Measurements from ENCODE around the gene APEH. TPM values are rescaled to one million over a fixed set of nuclear protein-coding genes. Genes with fewer than 3 reads are reported as not detected.

The APEH gene
- total and polyA plus RNA-seq, 9 of the 15 experiments (the other 6 are each of a cell fraction or from before 2014, with no cell fraction given): 70.9 to 177 (median 117) TPM

DNA sequence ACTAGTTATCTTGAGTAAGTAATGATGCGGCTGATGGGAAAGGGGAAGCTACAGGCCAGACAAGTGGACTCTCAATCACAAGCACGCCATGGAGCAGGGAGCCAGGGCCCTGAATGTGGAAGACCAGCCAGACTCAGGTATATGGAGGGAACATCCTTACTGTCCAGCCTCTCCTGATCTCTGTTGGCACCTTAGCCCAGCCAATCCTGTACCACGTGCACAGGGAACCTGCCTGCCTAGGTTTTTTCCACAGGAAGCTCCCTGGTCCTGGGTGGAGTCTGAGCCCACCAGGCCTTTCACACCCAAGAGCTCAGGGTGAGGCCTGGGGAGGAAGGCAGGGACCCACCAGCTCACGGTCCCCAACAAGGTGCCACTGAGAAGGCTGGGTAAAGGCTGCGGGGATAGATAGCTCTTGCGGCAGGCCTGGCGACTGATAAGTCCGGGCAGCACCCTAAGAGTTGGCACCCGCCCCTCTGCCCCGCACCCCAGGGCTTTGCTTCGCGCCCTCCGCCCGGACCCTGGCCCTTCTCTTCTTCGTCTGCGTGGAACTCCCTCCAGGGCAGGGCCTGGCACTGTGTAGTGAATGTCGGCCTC lies 933 bp upstream of the APEH start:
- Histone ChIP-seq H3K4me1 (replicated peaks in 1 of 2; ENCODE audit: control insufficient read depth in 2 of 2, insufficient read depth in 2 of 2, low read length in 2 of 2) (peaks cover 17 to 33% of the 10 kb centered on the region in 2 experiments; a peak in 4 of 5 replicates), H3K9me3 (replicated peaks; ENCODE audit: control insufficient read depth, insufficient read depth, low read depth, low read length) (no peaks in the 10 kb centered on the region), H3K9me1 (ENCODE audit: control insufficient read depth, insufficient read depth, low read length) (peaks cover 2% of the 10 kb centered on the region), H3K36me3 (ENCODE audit: control insufficient read depth, insufficient read depth, low read length) (peaks cover 33% of the 10 kb centered on the region; the same call in 2 of the 3 replicates), H3K27ac (ENCODE audit: extremely low read depth, low read depth, low read length) (peak overlapping the region; percentile 94), H3K4me3 (peak overlapping the region; percentile 81), H3K4me2 (ENCODE audit: insufficient read depth, low read length) (peak overlapping the region; percentile 95), H4K20me1 (replicated peaks; ENCODE audit: control insufficient read depth, insufficient read depth, low read length) (no peaks in the 10 kb centered on the region; the same call in 1 of the 2 replicates), H3K79me2 (ENCODE audit: control insufficient read depth, insufficient read depth, low read length) (peaks cover 29% of the 10 kb centered on the region), H2AFZ (ENCODE audit: low read depth, low read length) (peak overlapping the region; percentile 84), H3K9ac (ENCODE audit: insufficient read depth in 1 of 2, low read depth in 2 of 2, low read length in 2 of 2) (peak overlapping the region; percentile 95 to 98), H3K27me3 (ENCODE audit: control insufficient read depth in 2 of 2, insufficient read depth in 2 of 2, low read length in 2 of 2) (no peaks in the 10 kb centered on the region)
- CTCF ChIA-PET (ENCODE audit: low intra/inter-chr PET ratio): interaction anchor here (1.9 kb wide), 1 partner anchor 133 kb away, joined by 21 read pairs; no protein-coding TSS in a partner anchor
- ATAC-seq: 0 out of 3 replicates have a peak, but pooled peaks have one; percentile 1
- in situ Hi-C loops (cut with MboI): loop anchor here (5.0 kb wide), 1 partner anchor 131 kb away; no protein-coding TSS in a partner anchor
- no peak for FAIRE-seq
- POLR2A ChIA-PET: interaction anchor here (0.7 to 1.0 kb wide), 3 partner anchors 16 to 208 kb away, joined by 4 to 5 read pairs (median 4); no protein-coding TSS in a partner anchor
- peak in 2 of 4 experiments; percentile 26 to 45 for DNase-seq (ENCODE audit: extremely low read depth in 1 of 4, low spot score in 3 of 4)
- intact Hi-C loops (cut with micrococcal nuclease): loop anchor here (5.0 kb wide), 1 partner anchor 106 kb away; no protein-coding TSS in a partner anchor
- 0% methylated on average over 2 of the region's 17 CpGs for WGBS (ENCODE audit: insufficient coverage, low coverage, missing lambda C conversion rate)
- BruUV-seq (replicated peaks): TSS peak; percentile 84
- TF ChIP-seq FOXK2 (conservative IDR thresholded peaks at IDR 0.05 in 1 of 2, IDR thresholded peaks at IDR 0.05 in 1 of 2; ENCODE audit: low read depth in 2 of 2) (no peak), SREBF2 (CRISPR knock-in tag; IDR thresholded peaks at IDR 0.05) (peak; percentile 43; the same call in 1 of the 2 replicates), ZEB2 (IDR thresholded peaks at IDR 0.05) (no peak), TRIM24 (IDR thresholded peaks at IDR 0.05) (no peak), HDAC3 (IDR thresholded peaks at IDR 0.05; ENCODE audit: borderline replicate concordance, partially characterized antibody) (no peak), DIDO1 (tag; IDR thresholded peaks at IDR 0.05; ENCODE audit: low read depth) (no peak), ZNF232 (CRISPR knock-in tag; IDR thresholded peaks at IDR 0.05) (no peak), CBFA2T3 (IDR thresholded peaks at IDR 0.05) (peak; percentile 28; the same call in 1 of the 2 replicates), U2AF1 (optimal IDR thresholded peaks at IDR 0.05; ENCODE audit: low read depth, low read length) (no peak), NCOA6 (IDR thresholded peaks at IDR 0.05) (no peak)
- TF ChIP-seq, protein P1, sequence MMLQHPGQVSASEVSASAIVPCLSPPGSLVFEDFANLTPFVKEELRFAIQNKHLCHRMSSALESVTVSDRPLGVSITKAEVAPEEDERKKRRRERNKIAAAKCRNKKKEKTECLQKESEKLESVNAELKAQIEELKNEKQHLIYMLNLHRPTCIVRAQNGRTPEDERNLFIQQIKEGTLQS (IDR thresholded peaks at IDR 0.05): no peak
- TF ChIP-seq, protein P1 (CRISPR knock-in tag; conservative IDR thresholded peaks at IDR 0.05): no peak
- TF ChIP-seq, protein P2, sequence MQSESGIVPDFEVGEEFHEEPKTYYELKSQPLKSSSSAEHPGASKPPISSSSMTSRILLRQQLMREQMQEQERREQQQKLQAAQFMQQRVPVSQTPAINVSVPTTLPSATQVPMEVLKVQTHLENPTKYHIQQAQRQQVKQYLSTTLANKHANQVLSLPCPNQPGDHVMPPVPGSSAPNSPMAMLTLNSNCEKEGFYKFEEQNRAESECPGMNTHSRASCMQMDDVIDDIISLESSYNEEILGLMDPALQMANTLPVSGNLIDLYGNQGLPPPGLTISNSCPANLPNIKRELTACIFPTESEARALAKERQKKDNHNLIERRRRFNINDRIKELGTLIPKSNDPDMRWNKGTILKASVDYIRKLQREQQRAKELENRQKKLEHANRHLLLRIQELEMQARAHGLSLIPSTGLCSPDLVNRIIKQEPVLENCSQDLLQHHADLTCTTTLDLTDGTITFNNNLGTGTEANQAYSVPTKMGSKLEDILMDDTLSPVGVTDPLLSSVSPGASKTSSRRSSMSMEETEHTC (IDR thresholded peaks at IDR 0.05): no peak
- TF ChIP-seq, protein P3, sequence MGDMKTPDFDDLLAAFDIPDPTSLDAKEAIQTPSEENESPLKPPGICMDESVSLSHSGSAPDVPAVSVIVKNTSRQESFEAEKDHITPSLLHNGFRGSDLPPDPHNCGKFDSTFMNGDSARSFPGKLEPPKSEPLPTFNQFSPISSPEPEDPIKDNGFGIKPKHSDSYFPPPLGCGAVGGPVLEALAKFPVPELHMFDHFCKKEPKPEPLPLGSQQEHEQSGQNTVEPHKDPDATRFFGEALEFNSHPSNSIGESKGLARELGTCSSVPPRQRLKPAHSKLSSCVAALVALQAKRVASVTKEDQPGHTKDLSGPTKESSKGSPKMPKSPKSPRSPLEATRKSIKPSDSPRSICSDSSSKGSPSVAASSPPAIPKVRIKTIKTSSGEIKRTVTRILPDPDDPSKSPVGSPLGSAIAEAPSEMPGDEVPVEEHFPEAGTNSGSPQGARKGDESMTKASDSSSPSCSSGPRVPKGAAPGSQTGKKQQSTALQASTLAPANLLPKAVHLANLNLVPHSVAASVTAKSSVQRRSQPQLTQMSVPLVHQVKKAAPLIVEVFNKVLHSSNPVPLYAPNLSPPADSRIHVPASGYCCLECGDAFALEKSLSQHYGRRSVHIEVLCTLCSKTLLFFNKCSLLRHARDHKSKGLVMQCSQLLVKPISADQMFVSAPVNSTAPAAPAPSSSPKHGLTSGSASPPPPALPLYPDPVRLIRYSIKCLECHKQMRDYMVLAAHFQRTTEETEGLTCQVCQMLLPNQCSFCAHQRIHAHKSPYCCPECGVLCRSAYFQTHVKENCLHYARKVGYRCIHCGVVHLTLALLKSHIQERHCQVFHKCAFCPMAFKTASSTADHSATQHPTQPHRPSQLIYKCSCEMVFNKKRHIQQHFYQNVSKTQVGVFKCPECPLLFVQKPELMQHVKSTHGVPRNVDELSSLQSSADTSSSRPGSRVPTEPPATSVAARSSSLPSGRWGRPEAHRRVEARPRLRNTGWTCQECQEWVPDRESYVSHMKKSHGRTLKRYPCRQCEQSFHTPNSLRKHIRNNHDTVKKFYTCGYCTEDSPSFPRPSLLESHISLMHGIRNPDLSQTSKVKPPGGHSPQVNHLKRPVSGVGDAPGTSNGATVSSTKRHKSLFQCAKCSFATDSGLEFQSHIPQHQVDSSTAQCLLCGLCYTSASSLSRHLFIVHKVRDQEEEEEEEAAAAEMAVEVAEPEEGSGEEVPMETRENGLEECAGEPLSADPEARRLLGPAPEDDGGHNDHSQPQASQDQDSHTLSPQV (IDR thresholded peaks at IDR 0.05): peak; percentile 71; the same call in 1 of the 2 replicates
